MM.1S (cell line): ENCODE measurements around the gene NRXN3.

Experiments used
- CTCF ChIP-seq: fragments of 300-600 bp; sonication (generic); IDR thresholded peaks from 2 replicates; pipeline ENCODE4 v1.5.1; 2016; ENCODE audit warnings: antibody characterized with exemption, low read length, mixed read lengths
- EZH2 ChIP-seq: fragments of 300-600 bp; sonication (generic); optimal IDR thresholded peaks from 2 replicates; pipeline ENCODE3; 2017; ENCODE audit warnings: low read depth, mild to moderate bottlenecking, antibody characterized with exemption, low read length, mixed read lengths
- EZH2phosphoT487 ChIP-seq: fragments of 300-600 bp; sonication (generic); IDR thresholded peaks from 2 replicates; pipeline ENCODE4 v1.6.1; 2018; ENCODE audit warnings: antibody characterized with exemption, low read length

- TF ChIP-seq CTCF (no peak), EZH2 (no peak), EZH2phosphoT487 (no peak)
Observed at GRCh38 chr14:79438696-79439342, 1268.6 kb downstream of the NRXN3 start.
